B cell (primary cell): Measurements from ENCODE around the gene ADAMTS20. TPM values are rescaled to one million over a fixed set of nuclear protein-coding genes. Genes with fewer than 3 reads are reported as not detected.

Source experiments
- ATAC-seq: fragments of 200-7000 bp; cut with Tn5 transposase; one replicate; pipeline ENCODE4 v1.10.0; 2021; ENCODE audit warnings: low read depth, mild to moderate bottlenecking, moderate number of reproducible peaks, moderate library complexity
- CTCF ChIA-PET: fragments of 350-600 bp; sonication (Branson Sonifier 250); formaldehyde crosslinking; loops from one replicate; lab custom pipeline; 2021; ENCODE audit warnings: antibody characterized with exemption, inconsistent platforms; lab: Charles Lee
- POLR2A ChIA-PET: fragments of 350-600 bp; sonication (Branson Sonifier 250); formaldehyde crosslinking; loops from one replicate; lab custom pipeline; 2021; ENCODE audit warnings: antibody characterized with exemption; lab: Charles Lee
- DNase-seq: peaks from one replicate; pipeline ENCODE4 v3.0.0; 2013
- H2AFZ ChIP-seq: 2 replicates; pipeline ENCODE4 v1.6.1; 2012; ENCODE audit warnings: mild to moderate bottlenecking, low read depth, low read length; ENCODE audit not compliant: insufficient read depth, poor library complexity, severe bottlenecking
- H3K27ac ChIP-seq, 2 donors: 1 replicate in 1 of 2; 2 replicates in 1 of 2; pipeline ENCODE4 v1.5.1; 2012 to 2013; ENCODE audit warnings: low read length in 2 of 2, mild to moderate bottlenecking in 2 of 2, moderate library complexity in 1 of 2
- H3K27me3 ChIP-seq, 4 experiments: fragments of 200-600 bp in 1 of 4; sonication (generic) in 1 of 4; replicated peaks in 1 of 4; 1 replicate in 2 of 4; 2 replicates in 2 of 4; pipeline versions ENCODE4 v1.6.1 to v1.7.0; 2013 to 2016; ENCODE audit warnings: low read length in 3 of 4, mild to moderate bottlenecking in 2 of 4, mixed read lengths in 1 of 4, moderate library complexity in 1 of 4; ENCODE audit not compliant: insufficient read depth in 4 of 4, control insufficient read depth in 3 of 4; ENCODE audit errors: control extremely low read depth in 1 of 4
- H3K36me3 ChIP-seq, 2 experiments: replicated peaks in 1 of 2; 1 replicate in 1 of 2; 2 replicates in 1 of 2; pipeline versions ENCODE4 v1.6.1 to v1.7.1; 2013; ENCODE audit warnings: low read length in 1 of 2; ENCODE audit not compliant: insufficient read depth in 2 of 2, control insufficient read depth in 1 of 2; ENCODE audit errors: control extremely low read depth in 1 of 2, extremely low read depth in 1 of 2
- H3K4me1 ChIP-seq, 2 donors: fragments of 200-600 bp in 1 of 2; sonication (generic) in 1 of 2; 1 replicate in 1 of 2; 2 replicates in 1 of 2; pipeline versions ENCODE4 v1.5.1 to v1.6.1; 2013 to 2017; ENCODE audit warnings: low read length in 2 of 2; ENCODE audit not compliant: control insufficient read depth in 2 of 2, insufficient read depth in 2 of 2
- H3K4me2 ChIP-seq: replicated peaks from 2 replicates; pipeline ENCODE3; 2012; ENCODE audit warnings: mild to moderate bottlenecking, low read depth, low read length; ENCODE audit not compliant: poor library complexity, severe bottlenecking
- H3K4me3 ChIP-seq, 5 experiments: fragments of 200-600 bp in 1 of 5; sonication (generic) in 1 of 5; 1 replicate in 3 of 5; 2 replicates in 2 of 5; pipeline versions ENCODE4 v1.5.1 to v1.7.0; 2011 to 2016; ENCODE audit warnings: low read length in 4 of 5, mild to moderate bottlenecking in 4 of 5, low read depth in 2 of 5, control low read depth in 1 of 5, moderate library complexity in 1 of 5; ENCODE audit not compliant: insufficient read depth in 1 of 5; ENCODE audit errors: control extremely low read depth in 1 of 5, extremely low read depth in 1 of 5
- H3K79me2 ChIP-seq: fragments of 200-600 bp; sonication (generic); one replicate; pipeline ENCODE4 v1.6.0; 2016; ENCODE audit warnings: low read length; ENCODE audit not compliant: control insufficient read depth, insufficient read depth
- H3K9ac ChIP-seq: fragments of 200-600 bp; sonication (generic); 2 replicates; pipeline ENCODE4 v1.6.1; 2017; ENCODE audit warnings: mild to moderate bottlenecking, low read length, moderate library complexity
- H3K9me3 ChIP-seq, 3 donors: one replicate each; pipeline versions ENCODE4 v1.6.1 to v1.7.1; 2013; ENCODE audit warnings: low read length in 2 of 3; ENCODE audit not compliant: control insufficient read depth in 2 of 3, insufficient read depth in 1 of 3; ENCODE audit errors: control extremely low read depth in 1 of 3
- H4K20me1 ChIP-seq: 2 replicates; pipeline ENCODE4 v1.6.0; 2012; ENCODE audit warnings: mild to moderate bottlenecking, low read length; ENCODE audit not compliant: insufficient read depth, control insufficient read depth, poor library complexity, severe bottlenecking
- H3K27ac Mint-ChIP-seq: one replicate; pipeline ENCODE4 v1.8.0; 2021; ENCODE audit warnings: mixed read lengths
- H3K27me3 Mint-ChIP-seq: one replicate; pipeline ENCODE4 v1.8.0; 2021; ENCODE audit warnings: mixed read lengths
- H3K4me1 Mint-ChIP-seq: one replicate; pipeline ENCODE4 v1.8.0; 2021; ENCODE audit warnings: mixed read lengths
- H3K4me3 Mint-ChIP-seq: one replicate; pipeline ENCODE4 v1.8.0; 2021; ENCODE audit warnings: mixed read lengths
- H3K9me3 Mint-ChIP-seq: one replicate; pipeline ENCODE4 v1.8.0; 2022; ENCODE audit warnings: mixed read lengths; ENCODE audit not compliant: insufficient read depth
- EZH2 ChIP-seq: IDR thresholded peaks from 2 replicates; pipeline ENCODE4 v1.6.1; 2012; ENCODE audit warnings: borderline replicate concordance, low read depth, mild to moderate bottlenecking, moderate library complexity, low read length; ENCODE audit not compliant: insufficient read depth, poor library complexity, severe bottlenecking
- WGBS: methylation state at CpG from one replicate; pipeline ENCODE4 v1.1.5; 2013; ENCODE audit warnings: missing lambda C conversion rate; ENCODE audit not compliant: insufficient coverage; 5-methylcytosine and 5-hydroxymethylcytosine counted together
- intact Hi-C: fragments of 100-400 bp; cut with micrococcal nuclease; formaldehyde crosslinking; loops from one replicate; pipeline ENCODE4 v1.10.0; 2022
- polyA plus RNA-seq: library from polyadenylated mRNA; depleted of rRNA; stranded (reverse); fragments of >200 nt; gene quantifications from 2 replicates; pipeline ENCODE4 v1.2.3, GENCODE V29; 2012
- total RNA-seq, 2 donors: library from RNA; stranded (reverse); fragments of 120-200 nt in 1 of 2; gene quantifications; 1 replicate in 1 of 2; 2 replicates in 1 of 2; pipeline versions ENCODE4 v1.2.3 to v1.2.4, GENCODE V29; 2013 to 2022
- TF ChIP-seq, protein P1 (sequence below): fragments of 200-600 bp; IDR thresholded peaks from one replicate; pipeline ENCODE4 v1.8.0; 2022; ENCODE audit warnings: antibody characterized with exemption, mild to moderate bottlenecking

The ADAMTS20 gene
- total and polyA plus RNA-seq, 2 donors (not counting 1 experiment from before 2014, with no cell fraction given): not detected

DNA sequence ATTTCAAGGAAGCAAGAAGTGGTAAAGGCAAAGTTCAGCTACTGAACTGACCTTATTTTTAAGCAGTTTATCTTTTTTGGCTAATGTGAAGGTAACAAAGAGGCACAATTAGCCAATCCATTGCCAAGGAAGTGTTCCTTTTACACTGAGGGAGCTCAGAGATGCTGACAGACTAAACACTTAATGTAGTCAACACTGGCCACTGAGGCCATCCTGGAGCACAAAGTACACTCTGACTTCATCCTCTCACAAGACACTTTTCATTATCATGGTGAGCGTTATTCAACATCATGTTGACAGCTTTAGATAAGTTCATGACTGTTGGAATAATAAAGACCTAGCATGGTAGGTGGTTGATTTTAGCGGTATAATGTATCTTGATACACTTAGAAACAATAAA is 89.9 kb downstream of the ADAMTS20 start:
- no peaks in the 10 kb centered on the region for H4K20me1 ChIP-seq
- H3K79me2 ChIP-seq: no peaks in the 10 kb centered on the region
- H3K4me2 ChIP-seq: no peak overlapping the region
- CTCF ChIA-PET: interaction anchor here (1.0 kb wide), 1 partner anchor 17 kb away, joined by 3 read pairs; no protein-coding TSS in a partner anchor
- Mint-ChIP-seq H3K9me3 (peaks cover 2% of the 10 kb centered on the region), H3K27me3 (no peaks in the 10 kb centered on the region), H3K27ac (no peak overlapping the region), H3K4me1 (no peaks in the 10 kb centered on the region), H3K4me3 (no peak overlapping the region)
- POLR2A ChIA-PET: no interaction called here
- no peaks in the 10 kb centered on the region for H3K36me3 ChIP-seq
- DNase-seq (no peak), ATAC-seq (no peak)
- H3K9ac ChIP-seq: no peak overlapping the region
- H3K9me3 ChIP-seq: peaks cover 0 to 5% (median 0%) of the 10 kb centered on the region in 3 donors
- no peaks in the 10 kb centered on the region for H3K27me3 ChIP-seq
- H3K4me3 ChIP-seq: no peak overlapping the region
- intact Hi-C loops: no loop called here
- no peak overlapping the region for H3K27ac ChIP-seq
- H3K4me1 ChIP-seq: no peaks in the 10 kb centered on the region
- H2AFZ ChIP-seq: no peak overlapping the region
- no CpG with 5 or more reads among the region's 2 CpGs for WGBS
- TF ChIP-seq, protein P1, sequence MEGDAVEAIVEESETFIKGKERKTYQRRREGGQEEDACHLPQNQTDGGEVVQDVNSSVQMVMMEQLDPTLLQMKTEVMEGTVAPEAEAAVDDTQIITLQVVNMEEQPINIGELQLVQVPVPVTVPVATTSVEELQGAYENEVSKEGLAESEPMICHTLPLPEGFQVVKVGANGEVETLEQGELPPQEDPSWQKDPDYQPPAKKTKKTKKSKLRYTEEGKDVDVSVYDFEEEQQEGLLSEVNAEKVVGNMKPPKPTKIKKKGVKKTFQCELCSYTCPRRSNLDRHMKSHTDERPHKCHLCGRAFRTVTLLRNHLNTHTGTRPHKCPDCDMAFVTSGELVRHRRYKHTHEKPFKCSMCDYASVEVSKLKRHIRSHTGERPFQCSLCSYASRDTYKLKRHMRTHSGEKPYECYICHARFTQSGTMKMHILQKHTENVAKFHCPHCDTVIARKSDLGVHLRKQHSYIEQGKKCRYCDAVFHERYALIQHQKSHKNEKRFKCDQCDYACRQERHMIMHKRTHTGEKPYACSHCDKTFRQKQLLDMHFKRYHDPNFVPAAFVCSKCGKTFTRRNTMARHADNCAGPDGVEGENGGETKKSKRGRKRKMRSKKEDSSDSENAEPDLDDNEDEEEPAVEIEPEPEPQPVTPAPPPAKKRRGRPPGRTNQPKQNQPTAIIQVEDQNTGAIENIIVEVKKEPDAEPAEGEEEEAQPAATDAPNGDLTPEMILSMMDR: no peak
- TF ChIP-seq EZH2: no peak

- no peak for ATAC-seq
- DNase-seq: no peak
- 82% methylated on average over 2 of the region's 4 CpGs for WGBS
- Mint-ChIP-seq H3K9me3 (peaks cover 7% of the 10 kb centered on the region), H3K4me3 (no peak overlapping the region), H3K27me3 (no peaks in the 10 kb centered on the region), H3K4me1 (no peaks in the 10 kb centered on the region), H3K27ac (no peak overlapping the region)
- H3K9ac ChIP-seq: no peak overlapping the region
- no peaks in the 10 kb centered on the region for H3K27me3 ChIP-seq
- no peaks in the 10 kb centered on the region for H3K79me2 ChIP-seq
- CTCF ChIA-PET: no interaction called here
- intact Hi-C loops: no loop called here
- H4K20me1 ChIP-seq: no peaks in the 10 kb centered on the region
- TF ChIP-seq EZH2: no peak
- TF ChIP-seq, protein P1: no peak
- no peak overlapping the region for H3K4me3 ChIP-seq
- peaks cover 0 to 6% (median 5%) of the 10 kb centered on the region in 3 donors for H3K9me3 ChIP-seq
- no peak overlapping the region for H3K27ac ChIP-seq
- no peaks in the 10 kb centered on the region for H3K4me1 ChIP-seq
- no peak overlapping the region for H2AFZ ChIP-seq
- POLR2A ChIA-PET: no interaction called here
- H3K36me3 ChIP-seq: no peaks in the 10 kb centered on the region
- H3K4me2 ChIP-seq: no peak overlapping the region
Observed at GRCh38 chr12:43459285-43459684, 92.7 kb downstream of the ADAMTS20 start.
